Liver (tissue), 9 donors: ENCODE results near the gene PEX11A. TPM values are rescaled to one million over a fixed set of nuclear protein-coding genes. Genes with fewer than 3 reads are reported as not detected.

Source experiments
- DNase-seq: peaks from one replicate; pipeline ENCODE4 v3.0.0-alpha.2; 2017; ENCODE audit warnings: low spot score
- H3K27ac ChIP-seq, 2 donors: one replicate each; pipeline ENCODE4 v1.7.0; 2013; ENCODE audit warnings: inconsistent platforms in 2 of 2, low read length in 2 of 2, control low read depth in 1 of 2, low read depth in 1 of 2, mild to moderate bottlenecking in 1 of 2
- H3K27me3 ChIP-seq, 4 donors: one replicate each; pipeline versions ENCODE4 v1.6.1 to v1.7.0; 2013; ENCODE audit warnings: low read length in 3 of 4, inconsistent platforms in 1 of 4, mild to moderate bottlenecking in 1 of 4, moderate library complexity in 1 of 4; ENCODE audit not compliant: control insufficient read depth in 4 of 4, insufficient read depth in 4 of 4
- H3K36me3 ChIP-seq, 4 donors: one replicate each; pipeline versions ENCODE4 v1.6.1 to v1.7.0; 2013; ENCODE audit warnings: low read length in 3 of 4, mild to moderate bottlenecking in 3 of 4, low read depth in 1 of 4, moderate library complexity in 1 of 4; ENCODE audit not compliant: control insufficient read depth in 4 of 4, insufficient read depth in 3 of 4
- H3K4me1 ChIP-seq, 4 donors: one replicate each; pipeline versions ENCODE4 v1.6.1 to v1.7.0; 2013; ENCODE audit warnings: low read length in 3 of 4, mild to moderate bottlenecking in 3 of 4, moderate library complexity in 1 of 4; ENCODE audit not compliant: control insufficient read depth in 4 of 4, insufficient read depth in 4 of 4
- H3K4me3 ChIP-seq, 3 donors: one replicate each; pipeline versions ENCODE4 v1.6.1 to v1.7.0; 2013; ENCODE audit warnings: low read length in 3 of 3, control low read depth in 1 of 3, low read depth in 1 of 3, mild to moderate bottlenecking in 1 of 3
- H3K9ac ChIP-seq, 2 donors: one replicate each; pipeline ENCODE4 v1.7.0; 2013; ENCODE audit warnings: low read length in 2 of 2, mild to moderate bottlenecking in 2 of 2, moderate library complexity in 2 of 2, control low read depth in 1 of 2, low read depth in 1 of 2
- H3K9me3 ChIP-seq, 4 donors: one replicate each; pipeline versions ENCODE4 v1.6.1 to v1.7.0; 2013; ENCODE audit warnings: low read length in 3 of 4; ENCODE audit not compliant: control insufficient read depth in 4 of 4
- CTCF ChIP-seq: fragments of 150-350 bp; IDR thresholded peaks from 2 replicates; pipeline ENCODE4 v1.5.1; 2017; ENCODE audit warnings: improper control_type of control experiment, low read depth, low read length; ENCODE audit not compliant: missing input control
- EGR1 ChIP-seq, 2 donors: IDR thresholded peaks; 2 replicates each; pipeline ENCODE4 v1.6.1; 2016 to 2018; ENCODE audit warnings: antibody characterized with exemption in 2 of 2, low read depth in 2 of 2
- FOXA1 ChIP-seq: IDR thresholded peaks from 2 replicates; pipeline ENCODE4 v1.6.1; 2016; ENCODE audit warnings: antibody characterized with exemption
- FOXA2 ChIP-seq: IDR thresholded peaks from 2 replicates; pipeline ENCODE4 v1.6.1; 2016; ENCODE audit warnings: antibody characterized with exemption
- GABPA ChIP-seq, 2 donors: IDR thresholded peaks in 1 of 2; conservative IDR thresholded peaks in 1 of 2; 2 replicates each; pipeline ENCODE4 v1.6.1; 2016; ENCODE audit warnings: antibody characterized with exemption in 2 of 2, mild to moderate bottlenecking in 1 of 2, moderate library complexity in 1 of 2
- HNF4A ChIP-seq, 2 donors: conservative IDR thresholded peaks; 2 replicates each; pipeline ENCODE4 v1.6.1; 2016; ENCODE audit warnings: antibody characterized with exemption in 2 of 2, mild to moderate bottlenecking in 2 of 2
- HNF4G ChIP-seq: IDR thresholded peaks from 2 replicates; pipeline ENCODE4 v1.6.1; 2016; ENCODE audit warnings: antibody characterized with exemption
- JUND ChIP-seq, 2 donors: IDR thresholded peaks; 2 replicates each; pipeline ENCODE4 v1.6.1; 2016; ENCODE audit warnings: antibody characterized with exemption in 2 of 2
- MAX ChIP-seq: IDR thresholded peaks from 2 replicates; pipeline ENCODE4 v1.6.1; 2016; ENCODE audit warnings: antibody characterized with exemption
- NR2F2 ChIP-seq: IDR thresholded peaks from 2 replicates; pipeline ENCODE4 v1.6.1; 2016; ENCODE audit warnings: antibody characterized with exemption
- RAD21 ChIP-seq, 2 donors: IDR thresholded peaks; 2 replicates each; pipeline ENCODE4 v1.6.1; 2016; ENCODE audit warnings: antibody characterized with exemption in 2 of 2, mild to moderate bottlenecking in 2 of 2
- RXRA ChIP-seq, 2 donors: IDR thresholded peaks; 2 replicates each; pipeline ENCODE4 v1.6.1; 2017 to 2018; ENCODE audit warnings: antibody characterized with exemption in 2 of 2, mild to moderate bottlenecking in 1 of 2
- SP1 ChIP-seq: IDR thresholded peaks from 2 replicates; pipeline ENCODE4 v1.6.1; 2018; ENCODE audit warnings: antibody characterized with exemption, mild to moderate bottlenecking
- TAF1 ChIP-seq: conservative IDR thresholded peaks from 2 replicates; pipeline ENCODE4 v1.6.1; 2016; ENCODE audit warnings: antibody characterized with exemption, mild to moderate bottlenecking
- YY1 ChIP-seq: IDR thresholded peaks from 2 replicates; pipeline ENCODE4 v1.6.1; 2016; ENCODE audit warnings: antibody characterized with exemption, mild to moderate bottlenecking
- WGBS: extraction: QIAGEN DNeasy Blood & Tissue Kit; methylation state at CpG from one replicate; pipeline ENCODE4 v1.1.7; 2013; 5-methylcytosine and 5-hydroxymethylcytosine counted together
- polyA plus RNA-seq, 2 donors: library from polyadenylated mRNA; stranded (reverse) in 1 of 2; unstranded in 1 of 2; fragments of 200-250 nt in 1 of 2; fragments of >200 nt in 1 of 2; fragmentation: Nextera tagmentation in 1 of 2; extraction: Ambion mirVana in 1 of 2; gene quantifications; one replicate each; pipeline versions ENCODE4 v1.2.1 to v1.2.3, GENCODE V29; 2013 to 2015
- total RNA-seq, 2 donors: library from RNA; depleted of rRNA; stranded (reverse); fragments of >200 nt; gene quantifications; one replicate each; pipeline ENCODE4 v1.2.3, GENCODE V29; 2014
- TF ChIP-seq, protein P1 (sequence below): IDR thresholded peaks from 2 replicates; pipeline ENCODE4 v1.6.1; 2016; ENCODE audit warnings: antibody characterized with exemption
- TF ChIP-seq, protein P2 (sequence below): IDR thresholded peaks from 2 replicates; pipeline ENCODE4 v1.6.1; 2016; ENCODE audit warnings: antibody characterized with exemption, mild to moderate bottlenecking
- TF ChIP-seq, protein P3 (sequence below): IDR thresholded peaks from 2 replicates; pipeline ENCODE4 v1.6.1; 2016; ENCODE audit warnings: antibody characterized with exemption
- donor health status: healthy.
- donor health status: healthy.
- donor health status: healthy.
- donor health status: healthy.
- donor health status: healthy.

The PEX11A gene
- total and polyA plus RNA-seq, 4 donors, result 6.6 to 47.9 (median 24.3) TPM

- H3K27ac ChIP-seq, result no peak overlapping the region
- 80% methylated on average over 7 of the region's 7 CpGs for WGBS
- DNase-seq, result no peak
Observed at GRCh38 chr15:89652131-89652530, 38.4 kb downstream of the PEX11A start.

GRCh38 chr15:89649716-89650115 is 40.8 kb downstream of the PEX11A start:
- H3K4me1 ChIP-seq, result peaks cover 0 to 11% (median 8%) of the 10 kb centered on the region in 4 donors
- DNase-seq, result no peak
- H3K4me3 ChIP-seq, result no peak overlapping the region
- WGBS, result 95% methylated on average over 15 of the region's 15 CpGs
- no peaks in the 10 kb centered on the region for H3K36me3 ChIP-seq
- no peaks in the 10 kb centered on the region for H3K27me3 ChIP-seq
- no peak overlapping the region for H3K27ac ChIP-seq
- no peak overlapping the region for H3K9ac ChIP-seq
- no peaks in the 10 kb centered on the region for H3K9me3 ChIP-seq
- TF ChIP-seq RAD21 (IDR thresholded peaks at IDR 0.05), result no peak
- no peak for TF ChIP-seq CTCF
- no peak for TF ChIP-seq SP1
- TF ChIP-seq MAX, result no peak
- no peak for TF ChIP-seq HNF4A (conservative IDR thresholded peaks at IDR 0.05)
- TF ChIP-seq, protein P1, sequence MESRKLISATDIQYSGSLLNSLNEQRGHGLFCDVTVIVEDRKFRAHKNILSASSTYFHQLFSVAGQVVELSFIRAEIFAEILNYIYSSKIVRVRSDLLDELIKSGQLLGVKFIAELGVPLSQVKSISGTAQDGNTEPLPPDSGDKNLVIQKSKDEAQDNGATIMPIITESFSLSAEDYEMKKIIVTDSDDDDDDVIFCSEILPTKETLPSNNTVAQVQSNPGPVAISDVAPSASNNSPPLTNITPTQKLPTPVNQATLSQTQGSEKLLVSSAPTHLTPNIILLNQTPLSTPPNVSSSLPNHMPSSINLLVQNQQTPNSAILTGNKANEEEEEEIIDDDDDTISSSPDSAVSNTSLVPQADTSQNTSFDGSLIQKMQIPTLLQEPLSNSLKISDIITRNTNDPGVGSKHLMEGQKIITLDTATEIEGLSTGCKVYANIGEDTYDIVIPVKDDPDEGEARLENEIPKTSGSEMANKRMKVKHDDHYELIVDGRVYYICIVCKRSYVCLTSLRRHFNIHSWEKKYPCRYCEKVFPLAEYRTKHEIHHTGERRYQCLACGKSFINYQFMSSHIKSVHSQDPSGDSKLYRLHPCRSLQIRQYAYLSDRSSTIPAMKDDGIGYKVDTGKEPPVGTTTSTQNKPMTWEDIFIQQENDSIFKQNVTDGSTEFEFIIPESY, result no peak
- no peak for TF ChIP-seq TAF1
- TF ChIP-seq FOXA2, result no peak
- TF ChIP-seq, protein P2, sequence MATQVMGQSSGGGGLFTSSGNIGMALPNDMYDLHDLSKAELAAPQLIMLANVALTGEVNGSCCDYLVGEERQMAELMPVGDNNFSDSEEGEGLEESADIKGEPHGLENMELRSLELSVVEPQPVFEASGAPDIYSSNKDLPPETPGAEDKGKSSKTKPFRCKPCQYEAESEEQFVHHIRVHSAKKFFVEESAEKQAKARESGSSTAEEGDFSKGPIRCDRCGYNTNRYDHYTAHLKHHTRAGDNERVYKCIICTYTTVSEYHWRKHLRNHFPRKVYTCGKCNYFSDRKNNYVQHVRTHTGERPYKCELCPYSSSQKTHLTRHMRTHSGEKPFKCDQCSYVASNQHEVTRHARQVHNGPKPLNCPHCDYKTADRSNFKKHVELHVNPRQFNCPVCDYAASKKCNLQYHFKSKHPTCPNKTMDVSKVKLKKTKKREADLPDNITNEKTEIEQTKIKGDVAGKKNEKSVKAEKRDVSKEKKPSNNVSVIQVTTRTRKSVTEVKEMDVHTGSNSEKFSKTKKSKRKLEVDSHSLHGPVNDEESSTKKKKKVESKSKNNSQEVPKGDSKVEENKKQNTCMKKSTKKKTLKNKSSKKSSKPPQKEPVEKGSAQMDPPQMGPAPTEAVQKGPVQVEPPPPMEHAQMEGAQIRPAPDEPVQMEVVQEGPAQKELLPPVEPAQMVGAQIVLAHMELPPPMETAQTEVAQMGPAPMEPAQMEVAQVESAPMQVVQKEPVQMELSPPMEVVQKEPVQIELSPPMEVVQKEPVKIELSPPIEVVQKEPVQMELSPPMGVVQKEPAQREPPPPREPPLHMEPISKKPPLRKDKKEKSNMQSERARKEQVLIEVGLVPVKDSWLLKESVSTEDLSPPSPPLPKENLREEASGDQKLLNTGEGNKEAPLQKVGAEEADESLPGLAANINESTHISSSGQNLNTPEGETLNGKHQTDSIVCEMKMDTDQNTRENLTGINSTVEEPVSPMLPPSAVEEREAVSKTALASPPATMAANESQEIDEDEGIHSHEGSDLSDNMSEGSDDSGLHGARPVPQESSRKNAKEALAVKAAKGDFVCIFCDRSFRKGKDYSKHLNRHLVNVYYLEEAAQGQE, result no peak
- no peak for TF ChIP-seq EGR1 (IDR thresholded peaks at IDR 0.05; ENCODE audit: low read depth in 2 of 2)
- TF ChIP-seq HNF4G, result no peak
- no peak for TF ChIP-seq JUND (IDR thresholded peaks at IDR 0.05)
- no peak for TF ChIP-seq RXRA (IDR thresholded peaks at IDR 0.05)
- TF ChIP-seq, protein P3, sequence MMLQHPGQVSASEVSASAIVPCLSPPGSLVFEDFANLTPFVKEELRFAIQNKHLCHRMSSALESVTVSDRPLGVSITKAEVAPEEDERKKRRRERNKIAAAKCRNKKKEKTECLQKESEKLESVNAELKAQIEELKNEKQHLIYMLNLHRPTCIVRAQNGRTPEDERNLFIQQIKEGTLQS, result no peak
- no peak for TF ChIP-seq FOXA1
- TF ChIP-seq GABPA (IDR thresholded peaks at IDR 0.05 in 1 of 2, conservative IDR thresholded peaks at IDR 0.05 in 1 of 2), result no peak

More at GRCh38 chr15:89652131-89652530, 38.4 kb downstream of the PEX11A start:
- no peaks in the 10 kb centered on the region for H3K36me3 ChIP-seq
- peaks cover 0 to 15% (median 11%) of the 10 kb centered on the region in 4 donors for H3K4me1 ChIP-seq
- no peak overlapping the region for H3K9ac ChIP-seq
- no peaks in the 10 kb centered on the region for H3K9me3 ChIP-seq
- no peak for TF ChIP-seq NR2F2
- TF ChIP-seq JUND (IDR thresholded peaks at IDR 0.05), result no peak
- no peak for TF ChIP-seq RAD21 (IDR thresholded peaks at IDR 0.05)
- TF ChIP-seq, protein P2, result no peak
- TF ChIP-seq FOXA2, result no peak
- TF ChIP-seq HNF4G, result no peak
- no peak for TF ChIP-seq GABPA (IDR thresholded peaks at IDR 0.05 in 1 of 2, conservative IDR thresholded peaks at IDR 0.05 in 1 of 2)
- TF ChIP-seq MAX, result no peak
- TF ChIP-seq YY1, result no peak
- no peak for TF ChIP-seq SP1
- TF ChIP-seq HNF4A (conservative IDR thresholded peaks at IDR 0.05), result no peak
- TF ChIP-seq TAF1, result no peak
- no peak overlapping the region for H3K4me3 ChIP-seq
- no peaks in the 10 kb centered on the region for H3K27me3 ChIP-seq
